ENCODE measurements around the gene ABR.

DNA sequence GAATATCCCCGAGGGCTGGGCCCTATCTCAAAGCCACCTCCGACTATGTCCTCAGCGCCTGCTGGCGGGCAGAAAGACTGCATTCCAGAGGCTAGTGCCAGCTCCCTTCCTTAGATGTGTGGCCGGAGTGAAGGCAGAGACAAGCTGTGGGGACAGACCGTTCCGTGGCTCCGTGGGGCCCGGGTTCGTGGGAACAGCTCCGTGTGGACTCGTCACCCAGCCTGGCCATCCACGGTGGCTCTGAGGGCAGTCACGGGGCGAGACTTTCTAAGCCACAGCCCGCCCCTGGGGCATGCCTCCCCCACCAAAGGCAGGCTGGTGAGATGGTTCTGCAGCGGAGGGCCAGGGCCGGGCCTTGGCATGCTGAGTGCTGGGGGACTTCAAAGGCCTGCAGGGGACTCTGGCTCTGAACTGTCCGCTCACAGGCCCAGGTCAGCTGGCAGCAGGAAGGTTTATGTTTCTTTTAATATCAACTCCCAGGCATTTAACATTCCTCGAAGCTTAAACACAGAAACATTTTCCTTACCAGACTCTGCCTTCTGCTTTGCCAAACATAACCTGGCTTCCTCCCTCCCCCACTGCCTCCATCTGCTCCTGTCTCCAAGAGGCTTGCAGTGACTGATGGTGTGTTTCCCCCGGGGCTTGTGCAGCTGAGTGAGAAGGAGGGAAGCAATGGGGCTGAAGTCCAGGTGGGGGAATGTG is 132.5 kb downstream of the ABR start:
- TF ChIP-seq, protein P1, sequence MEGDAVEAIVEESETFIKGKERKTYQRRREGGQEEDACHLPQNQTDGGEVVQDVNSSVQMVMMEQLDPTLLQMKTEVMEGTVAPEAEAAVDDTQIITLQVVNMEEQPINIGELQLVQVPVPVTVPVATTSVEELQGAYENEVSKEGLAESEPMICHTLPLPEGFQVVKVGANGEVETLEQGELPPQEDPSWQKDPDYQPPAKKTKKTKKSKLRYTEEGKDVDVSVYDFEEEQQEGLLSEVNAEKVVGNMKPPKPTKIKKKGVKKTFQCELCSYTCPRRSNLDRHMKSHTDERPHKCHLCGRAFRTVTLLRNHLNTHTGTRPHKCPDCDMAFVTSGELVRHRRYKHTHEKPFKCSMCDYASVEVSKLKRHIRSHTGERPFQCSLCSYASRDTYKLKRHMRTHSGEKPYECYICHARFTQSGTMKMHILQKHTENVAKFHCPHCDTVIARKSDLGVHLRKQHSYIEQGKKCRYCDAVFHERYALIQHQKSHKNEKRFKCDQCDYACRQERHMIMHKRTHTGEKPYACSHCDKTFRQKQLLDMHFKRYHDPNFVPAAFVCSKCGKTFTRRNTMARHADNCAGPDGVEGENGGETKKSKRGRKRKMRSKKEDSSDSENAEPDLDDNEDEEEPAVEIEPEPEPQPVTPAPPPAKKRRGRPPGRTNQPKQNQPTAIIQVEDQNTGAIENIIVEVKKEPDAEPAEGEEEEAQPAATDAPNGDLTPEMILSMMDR (IDR thresholded peaks at IDR 0.05; ENCODE audit: low read length), result no peak
- no peak for TF ChIP-seq EZH2 (optimal IDR thresholded peaks at IDR 0.05; ENCODE audit: low read depth, low read length)

Data from MM.1S (cell line).